Coronary artery (tissue), 2 donors: Measurements from ENCODE around the gene SYNGR1.

Experiments
- DNase-seq: peaks from one replicate; pipeline ENCODE4 v3.0.0-alpha.2; 2017; ENCODE audit warnings: low spot score
- H3K27ac ChIP-seq, 2 donors: fragments of 200-600 bp; sonication (generic); one replicate each; pipeline ENCODE4 v1.5.1; 2016 to 2019
- H3K4me3 ChIP-seq: fragments of 200-600 bp; sonication (generic); 2 replicates; pipeline ENCODE4 v1.5.1; 2016; ENCODE audit warnings: mild to moderate bottlenecking, moderate library complexity
- CTCF ChIP-seq: fragments of 200-600 bp; sonication (generic); IDR thresholded peaks from one replicate; pipeline ENCODE4 v1.5.1; 2019; ENCODE audit warnings: antibody characterized with exemption

SYNGR1 gene

DNA sequence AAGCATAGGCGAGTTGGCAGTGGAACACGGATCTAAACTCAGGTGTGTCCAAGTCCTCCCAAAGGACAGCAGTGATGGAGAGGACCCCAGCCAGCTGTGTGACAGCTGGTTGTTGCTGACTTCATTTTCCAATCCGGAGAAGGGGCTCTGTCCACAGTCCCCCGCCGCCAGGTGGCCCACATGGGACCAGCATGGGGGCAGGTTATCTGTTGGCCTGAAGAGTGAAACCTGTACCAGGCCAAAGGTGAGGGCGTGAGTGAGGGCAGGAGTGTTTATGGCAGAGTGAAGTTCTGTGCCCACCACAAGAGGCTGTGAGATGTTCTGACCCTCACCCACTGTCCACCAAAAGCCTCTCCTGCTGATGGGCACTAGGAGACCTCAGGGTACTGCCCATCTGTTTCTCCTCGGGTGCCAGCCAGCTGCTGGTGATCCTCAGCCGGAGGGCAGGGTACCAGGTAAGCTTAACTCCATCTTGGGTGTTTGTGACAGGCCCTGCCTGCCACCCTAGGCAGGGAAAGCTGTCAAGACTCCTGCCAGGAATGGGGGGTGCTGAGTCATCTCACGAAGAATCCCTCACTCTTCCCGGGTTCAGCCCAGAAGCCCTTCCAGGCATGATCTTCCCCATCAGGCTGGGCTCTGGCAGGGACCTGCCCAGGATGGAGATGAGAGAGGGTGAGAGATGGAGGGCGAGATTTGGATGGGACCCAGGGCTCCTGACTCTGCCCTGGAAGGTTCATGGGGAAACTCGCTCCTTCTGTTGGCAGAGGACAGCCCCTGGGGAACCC is 34.2 kb downstream of the SYNGR1 start:
- no peak overlapping the region for H3K4me3 ChIP-seq
- DNase-seq = no peak
- H3K27ac ChIP-seq = no peak overlapping the region
- TF ChIP-seq CTCF = no peak

GRCh38 chr22:39384750-39385480 is 35.1 kb downstream of the SYNGR1 start:
- DNase-seq = no peak
- no peak for TF ChIP-seq CTCF
- Histone ChIP-seq H3K27ac (no peak overlapping the region), H3K4me3 (no peak overlapping the region)

DNA sequence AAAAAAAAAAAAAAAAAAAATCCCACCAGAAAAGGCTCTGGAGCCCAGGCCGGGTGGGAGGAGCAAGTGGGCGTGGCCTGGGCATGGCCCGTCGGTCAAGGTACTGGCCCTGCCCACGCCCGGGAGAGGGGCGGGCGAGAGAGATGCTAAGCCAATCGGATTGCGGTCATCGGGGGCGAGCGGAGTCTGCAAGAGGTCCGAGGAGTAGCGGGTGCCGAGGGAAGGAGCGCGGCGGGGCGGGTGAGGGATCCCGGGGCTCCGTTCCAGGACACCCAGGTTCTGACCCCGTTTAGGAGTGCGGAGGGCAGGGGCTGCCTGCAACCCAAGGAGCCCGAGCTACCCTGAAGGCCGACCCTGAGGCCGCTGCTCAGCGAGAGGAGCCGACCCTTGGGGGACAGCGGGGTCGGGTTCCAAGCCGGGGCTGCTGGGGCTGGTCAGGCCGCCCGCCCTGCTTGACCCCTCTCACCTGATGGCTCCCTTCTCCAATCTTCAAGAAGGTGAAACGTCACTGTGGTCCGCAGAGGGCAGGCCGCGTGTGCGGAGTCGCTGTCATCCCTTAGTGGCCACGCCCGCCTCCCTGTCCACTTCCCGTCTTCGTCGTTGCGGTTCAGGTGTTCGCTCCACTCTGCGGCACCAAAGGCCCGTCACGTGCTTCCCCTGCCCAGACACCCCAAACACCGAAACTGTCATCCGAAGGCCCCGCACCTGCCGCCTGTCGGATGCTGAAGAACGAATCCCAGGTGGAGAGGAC is 38.6 kb downstream of the SYNGR1 start:
- Histone ChIP-seq H3K4me3 (peak overlapping the region; percentile 78), H3K27ac (no peak overlapping the region)
- DNase-seq = peak; percentile 85
- no peak for TF ChIP-seq CTCF

GRCh38 chr22:39389420-39389819 is 39.6 kb downstream of the SYNGR1 start:
- DNase-seq = no peak
- no peak overlapping the region for H3K4me3 ChIP-seq
- H3K27ac ChIP-seq = no peak overlapping the region
- no peak for TF ChIP-seq CTCF

DNA sequence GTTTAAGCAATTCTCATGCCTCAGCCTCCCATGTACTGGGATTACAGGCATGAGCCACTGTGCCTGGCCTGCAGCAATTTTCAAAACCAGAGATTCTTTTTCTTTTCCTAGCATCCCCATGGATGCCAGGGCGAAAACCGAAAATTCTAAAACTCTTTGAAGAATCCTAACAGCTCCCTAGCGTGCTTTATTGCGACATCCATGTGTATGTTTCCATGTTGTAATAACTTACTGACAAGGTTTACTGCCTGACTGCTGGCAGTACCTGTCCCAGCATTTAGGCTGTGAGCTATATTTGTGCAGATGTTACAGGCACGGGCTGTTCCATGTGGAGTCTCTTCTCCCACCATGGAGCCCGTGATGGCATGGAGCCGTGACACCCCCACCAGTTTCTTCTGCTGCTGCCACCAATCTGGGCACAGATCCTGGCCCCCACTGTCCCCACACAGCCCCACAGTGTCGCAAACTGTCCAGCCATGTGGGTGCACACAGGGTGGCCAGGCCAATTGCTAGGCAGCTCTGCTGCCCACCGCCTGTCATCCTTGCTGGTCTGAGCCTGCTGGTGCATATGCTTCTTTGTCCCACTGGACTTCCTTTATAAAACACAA is 42.7 kb downstream of the SYNGR1 start:
- no peak overlapping the region for H3K27ac ChIP-seq
- H3K4me3 ChIP-seq = no peak overlapping the region
- no peak for DNase-seq
- TF ChIP-seq CTCF = no peak

DNA sequence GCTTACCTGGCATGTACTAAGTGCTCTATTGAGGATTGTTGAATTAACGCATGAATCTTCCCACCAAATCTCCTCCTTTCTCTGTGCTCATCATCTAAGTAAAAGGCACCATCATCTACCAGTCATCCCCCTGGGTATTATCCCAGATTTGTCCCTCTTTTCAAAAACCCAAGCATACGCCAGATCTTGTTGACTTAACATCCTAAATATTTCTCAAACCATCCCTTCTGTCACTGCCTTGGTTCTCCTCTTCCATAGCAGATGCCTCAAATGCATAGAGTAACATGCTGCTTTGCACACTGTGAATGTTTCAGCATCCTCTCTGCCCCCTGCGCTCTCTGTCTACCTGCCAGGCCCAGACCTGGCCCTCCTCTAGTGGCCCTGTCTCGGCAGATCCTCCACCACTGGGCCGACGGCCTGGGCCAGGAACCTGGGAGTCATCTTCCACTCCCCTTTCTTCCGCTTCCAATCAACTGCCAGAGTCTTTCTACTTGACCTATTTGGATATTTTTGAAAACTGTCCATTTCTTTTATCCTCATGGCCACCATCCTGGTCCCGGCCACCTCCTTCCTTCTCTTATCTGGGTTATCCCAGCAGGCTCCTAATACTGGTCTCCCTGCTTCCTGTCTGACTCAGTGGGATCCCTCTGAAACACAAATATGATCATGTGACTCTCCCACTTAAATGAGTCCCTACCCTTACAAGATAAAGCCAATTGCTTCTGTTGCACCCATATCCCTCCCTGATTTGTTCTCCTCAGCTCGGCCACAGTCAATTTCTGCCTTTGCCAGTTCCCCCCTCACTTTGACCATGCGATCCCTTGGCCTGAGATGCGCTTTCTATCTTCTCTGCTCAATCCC is 46.4 kb downstream of the SYNGR1 start:
- DNase-seq = no peak
- H3K4me3 ChIP-seq = no peak overlapping the region
- no peak for TF ChIP-seq CTCF
- no peak overlapping the region for H3K27ac ChIP-seq
